GM19035 (cell line): ENCODE results near the gene BDKRB1.

ENCODE experiments used
- ATAC-seq: cut with Tn5 transposase; IDR thresholded peaks from one replicate; pipeline ENCODE4 v1.9.1; 2021; ENCODE audit not compliant: unreplicated experiment

Gene BDKRB1

GRCh38 chr14:96279564-96279963, 23.6 kb downstream of the BDKRB1 start:
- no peak for ATAC-seq

- ATAC-seq: no peak
Measured at GRCh38 chr14:96280104-96280503, 24.1 kb downstream of the BDKRB1 start.

- no peak for ATAC-seq
Measured at GRCh38 chr14:96281486-96281885, 25.5 kb downstream of the BDKRB1 start.

GRCh38 chr14:96284008-96284407, 28.0 kb downstream of the BDKRB1 start:
- no peak for ATAC-seq

- ATAC-seq: no peak
Measured at GRCh38 chr14:96284430-96284829, 28.4 kb downstream of the BDKRB1 start.

GRCh38 chr14:96285667-96286066, 29.7 kb downstream of the BDKRB1 start:
- no peak for ATAC-seq

- ATAC-seq: no peak
Measured at GRCh38 chr14:96286251-96286650, 30.2 kb downstream of the BDKRB1 start.

- no peak for ATAC-seq
Measured at GRCh38 chr14:96287856-96288255, 31.8 kb downstream of the BDKRB1 start.

- no peak for ATAC-seq
Measured at GRCh38 chr14:96294246-96294645, 38.2 kb downstream of the BDKRB1 start.

- ATAC-seq: no peak
Measured at GRCh38 chr14:96297000-96297399, 41.0 kb downstream of the BDKRB1 start.

- ATAC-seq: no peak
Measured at GRCh38 chr14:96297997-96298515, 42.0 kb downstream of the BDKRB1 start.

GRCh38 chr14:96299441-96299840, 43.4 kb downstream of the BDKRB1 start:
- no peak for ATAC-seq

- no peak for ATAC-seq
Measured at GRCh38 chr14:96303981-96304380, 48.0 kb downstream of the BDKRB1 start.

- no peak for ATAC-seq
Measured at GRCh38 chr14:96304956-96305355, 48.9 kb downstream of the BDKRB1 start.

GRCh38 chr14:96307434-96307833, 51.4 kb downstream of the BDKRB1 start:
- ATAC-seq: no peak

GRCh38 chr14:96309133-96309895, 53.3 kb downstream of the BDKRB1 start:
- no peak for ATAC-seq

- no peak for ATAC-seq
Measured at GRCh38 chr14:96309896-96310330, 53.9 kb downstream of the BDKRB1 start.

GRCh38 chr14:96310906-96311305, 54.9 kb downstream of the BDKRB1 start:
- no peak for ATAC-seq
